Thyroid gland (tissue), 4 donors: ENCODE data around the gene ZNF474.

ENCODE experiments used
- CTCF ChIP-seq, 6 experiments: fragments of 200-600 bp in 3 of 6; fragments of 450-650 bp in 3 of 6; sonication (generic) in 3 of 6; IDR thresholded peaks; one replicate each; pipeline ENCODE4 v1.5.1; 2016 to 2019; ENCODE audit warnings: antibody characterized with exemption in 6 of 6, mild to moderate bottlenecking in 2 of 6, inconsistent platforms in 1 of 6, moderate library complexity in 1 of 6
- POLR2A ChIP-seq, 2 donors: fragments of 450-650 bp; IDR thresholded peaks; one replicate each; pipeline ENCODE4 v1.6.1; 2017; ENCODE audit warnings: antibody characterized with exemption in 2 of 2, mild to moderate bottlenecking in 2 of 2, moderate library complexity in 1 of 2

GRCh38 chr5:122180146-122180712 lies 50.9 kb downstream of the ZNF474 start:
- TF ChIP-seq CTCF (IDR thresholded peaks at IDR 0.05) = no peak
- no peak for TF ChIP-seq POLR2A (IDR thresholded peaks at IDR 0.05)
